Right lobe of liver (tissue), 6 donors: ENCODE data around the gene ID1. TPM values are rescaled to one million over a fixed set of nuclear protein-coding genes. Genes with fewer than 3 reads are reported as not detected.

ENCODE experiments used
- ATAC-seq, 4 donors: fragments of 200-7000 bp; cut with Tn5 transposase; one replicate each; pipeline ENCODE4 v1.9.1; 2020; ENCODE audit warnings: mild to moderate bottlenecking in 4 of 4, moderate library complexity in 4 of 4
- DNase-seq, 3 donors: peaks; one replicate each; pipeline ENCODE4 v3.0.0-alpha.2; 2020
- H3K27ac ChIP-seq, 3 donors: fragments of 200-600 bp; one replicate each; pipeline ENCODE4 v1.8.0; 2022
- H3K27me3 ChIP-seq, 2 donors: fragments of 200-600 bp; one replicate each; pipeline ENCODE4 v1.8.0; 2022
- H3K36me3 ChIP-seq, 4 donors: fragments of 200-600 bp; sonication (generic) in 1 of 4; one replicate each; pipeline versions ENCODE4 v1.5.1 to v1.8.0; 2017 to 2022; ENCODE audit warnings: control low read depth in 1 of 4
- H3K4me1 ChIP-seq, 4 donors: fragments of 200-600 bp; sonication (generic) in 1 of 4; one replicate each; pipeline versions ENCODE4 v1.5.1 to v1.8.0; 2017 to 2022; ENCODE audit warnings: control low read depth in 1 of 4
- H3K4me3 ChIP-seq, 3 donors: fragments of 200-600 bp; one replicate each; pipeline ENCODE4 v1.8.0; 2022
- H3K9me3 ChIP-seq, 4 donors: fragments of 200-600 bp; sonication (generic) in 1 of 4; one replicate each; pipeline versions ENCODE4 v1.5.1 to v1.8.0; 2017 to 2022; ENCODE audit warnings: control low read depth in 1 of 4
- CTCF ChIP-seq, 4 donors: fragments of 200-600 bp in 3 of 4; fragments of 450-650 bp in 1 of 4; IDR thresholded peaks; one replicate each; pipeline versions ENCODE4 v1.5.1 to v1.8.0; 2016 to 2022; ENCODE audit warnings: antibody characterized with exemption in 4 of 4, mild to moderate bottlenecking in 2 of 4
- POLR2A ChIP-seq: fragments of 450-650 bp; IDR thresholded peaks from one replicate; pipeline ENCODE4 v1.6.1; 2017; ENCODE audit warnings: antibody characterized with exemption, mild to moderate bottlenecking
- WGBS: methylation state at CpG from one replicate; pipeline ENCODE4 v1.1.6; 2018; ENCODE audit warnings: low coverage, low lambda C conversion rate; ENCODE audit not compliant: insufficient coverage; ENCODE audit errors: missing lambda C conversion rate; 5-methylcytosine and 5-hydroxymethylcytosine counted together
- intact Hi-C, 2 donors: fragments of 100-400 bp; cut with DNase I; formaldehyde crosslinking; loops; one replicate each; pipeline versions ENCODE4 v1.11.2 to v1.14.1; 2022
- total RNA-seq, 6 experiments: library from RNA; depleted of rRNA in 2 of 6; stranded (reverse); fragments of >200 nt in 2 of 6; fragmentation: NEBNext Ultra II Directional in 3 of 6; extraction: Animal tissue kit (Norgen Biotek cat#: 25700) in 3 of 6; gene quantifications; one replicate each; pipeline versions ENCODE4 v1.1.0 to v1.2.4, GENCODE V29; 2016 to 2023
- donor health status: DM: no; HTN: yes; CAD: no.
- donor health status: DM: no; HTN: no; CAD: no.
- donor health status: DM: no; HTN: no; CAD: no.
- donor health status: DM: no; HTN: yes; CAD: no.
- donor health status: DM: no; HTN: yes; CAD: no.

ID1 gene
- total RNA-seq, 6 experiments from 2014 or later = 12.9 to 300 (median 35.0) TPM

GRCh38 chr20:31630187-31630790, 25.2 kb downstream of the ID1 start:
- Histone ChIP-seq H3K27ac (no peak overlapping the region), H3K4me1 (no peaks in the 10 kb centered on the region), H3K27me3 (no peaks in the 10 kb centered on the region), H3K4me3 (no peak overlapping the region), H3K9me3 (no peaks in the 10 kb centered on the region), H3K36me3 (no peaks in the 10 kb centered on the region)
- TF ChIP-seq POLR2A (no peak), CTCF (IDR thresholded peaks at IDR 0.05) (no peak)
- DNase-seq (no peak), ATAC-seq (peak in 3 of 4 donors; percentile 14 to 24 (median 18))
- WGBS = 23% methylated on average over 2 of the region's 2 CpGs
- intact Hi-C loops = no loop called here

- no peak overlapping the region for H3K4me3 ChIP-seq
- WGBS = 83% methylated on average over 8 of the region's 40 CpGs
- no peaks in the 10 kb centered on the region for H3K4me1 ChIP-seq
- H3K9me3 ChIP-seq = no peaks in the 10 kb centered on the region
- TF ChIP-seq CTCF (IDR thresholded peaks at IDR 0.05) = no peak
- TF ChIP-seq POLR2A = no peak
- no peak for DNase-seq
- H3K27ac ChIP-seq = no peak overlapping the region
- ATAC-seq = peak in 1 of 4 donors; percentile 22
- intact Hi-C loops = no loop called here
- no peaks in the 10 kb centered on the region for H3K27me3 ChIP-seq
- H3K36me3 ChIP-seq = no peaks in the 10 kb centered on the region
These were observed 27.7 kb downstream of the ID1 start for GRCh38 chr20:31632548-31633338.

- intact Hi-C loops = no loop called here
- Histone ChIP-seq H3K4me3 (no peak overlapping the region), H3K27me3 (no peaks in the 10 kb centered on the region), H3K36me3 (no peaks in the 10 kb centered on the region), H3K4me1 (no peaks in the 10 kb centered on the region), H3K9me3 (no peaks in the 10 kb centered on the region), H3K27ac (no peak overlapping the region)
- TF ChIP-seq POLR2A = no peak
- no peak for TF ChIP-seq CTCF (IDR thresholded peaks at IDR 0.05)
- WGBS = 93% methylated on average over 7 of the region's 14 CpGs
- no peak for ATAC-seq
- no peak for DNase-seq
These were observed 28.3 kb downstream of the ID1 start for GRCh38 chr20:31633339-31633914.

- DNase-seq = no peak
- no peak for TF ChIP-seq CTCF (IDR thresholded peaks at IDR 0.05)
- no peak for TF ChIP-seq POLR2A
- no CpG with 5 or more reads among the region's 34 CpGs for WGBS
- no peaks in the 10 kb centered on the region for H3K27me3 ChIP-seq
- H3K27ac ChIP-seq = no peak within 1 kb of the TSS
- intact Hi-C loops = no loop called here
- ATAC-seq = no peak
- no peaks in the 10 kb centered on the region for H3K9me3 ChIP-seq
- H3K4me1 ChIP-seq = no peaks in the 10 kb centered on the region
- no peaks in the 10 kb centered on the region for H3K36me3 ChIP-seq
- no peak within 1 kb of the TSS for H3K4me3 ChIP-seq
These were observed 32.6 kb downstream of the ID1 start, which contains the start of gene COX4I2 for GRCh38 chr20:31637660-31638059. TSS of gene COX4I2 (plus strand) at chr20:31637912. CDS start at chr20:31639018, 1,106 bp downstream.
